HG03045 (cell line): ENCODE data around the gene HOXA5.

ENCODE experiments used
- ATAC-seq: cut with Tn5 transposase; IDR thresholded peaks from one replicate; pipeline ENCODE4 v1.9.1; 2021; ENCODE audit warnings: mild to moderate bottlenecking, moderate library complexity; ENCODE audit not compliant: unreplicated experiment

HOXA5 gene

GRCh38 chr7:27171637-27172314 is 28.3 kb upstream of the HOXA5 start:
- no peak for ATAC-seq

GRCh38 chr7:27171325-27171636 is 27.8 kb upstream of the HOXA5 start:
- no peak for ATAC-seq

- no peak for ATAC-seq
These were observed 27.2 kb upstream of the HOXA5 start for GRCh38 chr7:27170426-27171324.

- ATAC-seq: no peak
These were observed 26.4 kb upstream of the HOXA5 start for GRCh38 chr7:27169658-27170425.

- no peak for ATAC-seq
These were observed 24.9 kb upstream of the HOXA5 start for GRCh38 chr7:27168265-27168947.

GRCh38 chr7:27167916-27168264 is 24.4 kb upstream of the HOXA5 start:
- no peak for ATAC-seq

- no peak for ATAC-seq
These were observed 23.3 kb upstream of the HOXA5 start for GRCh38 chr7:27166531-27167505.

- no peak for ATAC-seq
These were observed 22.6 kb upstream of the HOXA5 start for GRCh38 chr7:27165996-27166530.

- ATAC-seq: no peak
These were observed 21.9 kb upstream of the HOXA5 start, which contains the start of gene HOXA9 for GRCh38 chr7:27165089-27165995. Gene HOXA9, minus strand, starts transcription at chr7:27165537. Its CDS starts 80 bp downstream, at chr7:27165457.

GRCh38 chr7:27164367-27165088 is 21.0 kb upstream of the HOXA5 start:
- ATAC-seq: no peak

GRCh38 chr7:27164045-27164366 is 20.5 kb upstream of the HOXA5 start:
- ATAC-seq: no peak

- ATAC-seq: no peak
These were observed 20.0 kb upstream of the HOXA5 start for GRCh38 chr7:27163288-27164044.

GRCh38 chr7:27162561-27163287 is 19.2 kb upstream of the HOXA5 start:
- no peak for ATAC-seq

GRCh38 chr7:27161721-27162560 is 18.5 kb upstream of the HOXA5 start:
- no peak for ATAC-seq

- no peak for ATAC-seq
These were observed 17.8 kb upstream of the HOXA5 start for GRCh38 chr7:27161214-27161720.
